Stomach (tissue), 9 donors: ENCODE results near the gene SPATA22. TPM values are rescaled to one million over a fixed set of nuclear protein-coding genes. Genes with fewer than 3 reads are reported as not detected.
A peak's percentile ranks its signal among the peaks of the same experiment; 100 is the strongest.
"Not testable (repeated sequence)": the region's sequence is repeated elsewhere in the genome, so short reads cannot be mapped to it uniquely, and the experiment has no call there.

ENCODE experiments used
- DNase-seq, 2 donors: peaks; one replicate each; pipeline versions ENCODE4 v3.0.0 to v3.0.0-alpha.2; 2013 to 2019
- H3K27ac ChIP-seq, 5 donors: fragments of 200-600 bp in 4 of 5; sonication (generic) in 4 of 5; one replicate each; pipeline ENCODE4 v1.5.1; 2013 to 2019; ENCODE audit warnings: mild to moderate bottlenecking in 1 of 5, moderate library complexity in 1 of 5
- H3K27me3 ChIP-seq, 3 donors: fragments of 200-600 bp; sonication (generic); one replicate each; pipeline ENCODE4 v1.5.1; 2017 to 2019; ENCODE audit warnings: mixed run types in 1 of 3
- H3K36me3 ChIP-seq, 4 donors: fragments of 200-600 bp; sonication (generic); 1 replicate in 3 of 4; 2 replicates in 1 of 4; pipeline ENCODE4 v1.5.1; 2016 to 2019
- H3K4me1 ChIP-seq, 4 donors: fragments of 200-600 bp; sonication (generic); one replicate each; pipeline ENCODE4 v1.5.1; 2016 to 2019
- H3K4me3 ChIP-seq, 4 donors: fragments of 200-600 bp; sonication (generic) in 3 of 4; one replicate each; pipeline ENCODE4 v1.5.1; 2016 to 2019; ENCODE audit warnings: mild to moderate bottlenecking in 1 of 4
- H3K9me3 ChIP-seq, 4 donors: fragments of 200-600 bp; sonication (generic); one replicate each; pipeline ENCODE4 v1.5.1; 2016 to 2019
- EP300 ChIP-seq: sonication (generic); formaldehyde crosslinking; IDR thresholded peaks from one replicate; pipeline ENCODE4 v1.6.1; 2017; ENCODE audit warnings: antibody characterized with exemption
- POLR2A ChIP-seq, 4 donors: fragments of 450-650 bp; IDR thresholded peaks; one replicate each; pipeline ENCODE4 v1.6.1; 2016; ENCODE audit warnings: antibody characterized with exemption in 4 of 4, control low read depth in 2 of 4, mild to moderate bottlenecking in 1 of 4, moderate library complexity in 1 of 4
- POLR2AphosphoS5 ChIP-seq, 3 donors: sonication (generic); formaldehyde crosslinking; IDR thresholded peaks; one replicate each; pipeline ENCODE4 v1.6.1; 2016; ENCODE audit warnings: antibody characterized with exemption in 3 of 3
- WGBS, 5 donors: extraction: QIAGEN DNeasy Blood & Tissue Kit in 3 of 5; methylation state at CpG; one replicate each; pipeline versions ENCODE4 v1.1.5 to v1.1.7; 2013 to 2018; 5-methylcytosine and 5-hydroxymethylcytosine counted together
- intact Hi-C: fragments of 100-400 bp; cut with DNase I; formaldehyde crosslinking; loops from one replicate; pipeline ENCODE4 v1.15.1; 2023; ENCODE audit warnings: low total_unique reads
- polyA plus RNA-seq, 3 donors: library from polyadenylated mRNA; stranded (reverse); fragments of 200-250 nt; gene quantifications; one replicate each; pipeline ENCODE4 v1.2.3, GENCODE V29; 2013
- total RNA-seq, 5 donors: library from RNA; depleted of rRNA; stranded (reverse); fragments of >200 nt; gene quantifications; one replicate each; pipeline versions ENCODE4 v1.1.0 to v1.2.3, GENCODE V29; 2014 to 2016
- TF ChIP-seq, protein P1 (sequence below), 7 experiments: fragments of 450-650 bp in 4 of 7; fragments of 200-600 bp in 3 of 7; sonication (generic) in 3 of 7; IDR thresholded peaks; one replicate each; pipeline ENCODE4 v1.5.1; 2016 to 2019; ENCODE audit warnings: antibody characterized with exemption in 7 of 7, control low read depth in 2 of 7, mild to moderate bottlenecking in 1 of 7
- donor health status: healthy with polysubstance abuse.
- donor health status: Bipolar disorder and iron deficiency.
- donor health status: healthy.

The SPATA22 gene
- total and polyA plus RNA-seq, 8 donors, result 1.1 to 4.1 TPM; not detected in 6

DNA sequence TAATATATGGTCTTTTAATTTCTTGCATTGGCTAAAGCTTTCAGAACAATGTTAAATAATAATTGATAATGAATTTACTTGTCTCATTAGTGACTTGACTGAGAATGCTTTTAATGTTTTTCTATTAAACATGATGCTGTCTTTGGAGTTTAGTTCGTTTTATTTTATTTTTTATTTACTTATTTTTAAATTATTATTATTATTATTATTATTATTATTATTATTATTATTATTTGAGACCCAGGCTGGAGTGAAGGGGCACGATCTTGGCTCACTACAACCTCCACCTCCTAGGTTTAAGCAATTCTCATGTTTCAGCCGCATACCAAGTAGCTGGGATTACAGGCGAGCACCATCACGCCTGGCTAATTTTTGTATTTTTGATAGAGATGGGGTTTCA is 56.0 kb downstream of the SPATA22 start:
- Histone ChIP-seq H3K27ac (no peak overlapping the region), H3K4me1 (no peaks in the 10 kb centered on the region), H3K4me3 (no peak overlapping the region), H3K27me3 (no peaks in the 10 kb centered on the region), H3K36me3 (no peaks in the 10 kb centered on the region), H3K9me3 (no peaks in the 10 kb centered on the region)
- intact Hi-C loops, result no loop called here
- 75 to 86% (median 81%) methylated on average over 5 of the region's 5 CpGs for WGBS, 5 donors
- DNase-seq, result no peak
- TF ChIP-seq EP300 (no peak), POLR2A (IDR thresholded peaks at IDR 0.05) (no peak), POLR2AphosphoS5 (IDR thresholded peaks at IDR 0.05) (no peak)
- TF ChIP-seq, protein P1, sequence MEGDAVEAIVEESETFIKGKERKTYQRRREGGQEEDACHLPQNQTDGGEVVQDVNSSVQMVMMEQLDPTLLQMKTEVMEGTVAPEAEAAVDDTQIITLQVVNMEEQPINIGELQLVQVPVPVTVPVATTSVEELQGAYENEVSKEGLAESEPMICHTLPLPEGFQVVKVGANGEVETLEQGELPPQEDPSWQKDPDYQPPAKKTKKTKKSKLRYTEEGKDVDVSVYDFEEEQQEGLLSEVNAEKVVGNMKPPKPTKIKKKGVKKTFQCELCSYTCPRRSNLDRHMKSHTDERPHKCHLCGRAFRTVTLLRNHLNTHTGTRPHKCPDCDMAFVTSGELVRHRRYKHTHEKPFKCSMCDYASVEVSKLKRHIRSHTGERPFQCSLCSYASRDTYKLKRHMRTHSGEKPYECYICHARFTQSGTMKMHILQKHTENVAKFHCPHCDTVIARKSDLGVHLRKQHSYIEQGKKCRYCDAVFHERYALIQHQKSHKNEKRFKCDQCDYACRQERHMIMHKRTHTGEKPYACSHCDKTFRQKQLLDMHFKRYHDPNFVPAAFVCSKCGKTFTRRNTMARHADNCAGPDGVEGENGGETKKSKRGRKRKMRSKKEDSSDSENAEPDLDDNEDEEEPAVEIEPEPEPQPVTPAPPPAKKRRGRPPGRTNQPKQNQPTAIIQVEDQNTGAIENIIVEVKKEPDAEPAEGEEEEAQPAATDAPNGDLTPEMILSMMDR (IDR thresholded peaks at IDR 0.05), result no peak

DNA sequence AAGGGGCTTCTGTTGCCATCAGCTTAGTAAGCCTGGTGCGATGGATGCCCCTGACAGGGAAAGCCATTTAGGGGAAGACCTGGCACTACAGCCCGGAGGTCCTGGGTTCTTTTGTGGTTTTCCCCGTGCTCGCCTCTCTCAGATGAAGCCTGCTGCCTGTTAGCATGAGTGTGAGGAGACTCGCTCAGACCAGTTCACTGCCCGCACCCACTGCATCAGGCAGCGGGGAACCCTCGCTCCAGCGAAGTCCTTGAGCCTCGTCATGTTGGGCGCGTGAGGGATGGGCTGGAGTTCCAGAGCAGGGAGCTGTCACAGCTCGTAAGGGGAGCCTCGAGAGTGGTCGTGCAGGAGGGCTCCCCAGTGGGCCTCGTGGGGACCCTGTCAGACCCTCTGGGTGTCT is 59.4 kb downstream of the SPATA22 start:
- intact Hi-C loops, H3K27me3 ChIP-seq, H3K36me3 ChIP-seq, DNase-seq, H3K27ac ChIP-seq, H3K4me1 ChIP-seq, H3K4me3 ChIP-seq: not testable (repeated sequence)
- 73 to 100% methylated on average over 1 to 4 of the region's 16 CpGs; no CpG with 5 or more reads in 3 of the 5 donors for WGBS, 5 donors
- H3K9me3 ChIP-seq, result peaks cover 0 to 17% (median 13%) of the 10 kb centered on the region in 4 donors

DNA sequence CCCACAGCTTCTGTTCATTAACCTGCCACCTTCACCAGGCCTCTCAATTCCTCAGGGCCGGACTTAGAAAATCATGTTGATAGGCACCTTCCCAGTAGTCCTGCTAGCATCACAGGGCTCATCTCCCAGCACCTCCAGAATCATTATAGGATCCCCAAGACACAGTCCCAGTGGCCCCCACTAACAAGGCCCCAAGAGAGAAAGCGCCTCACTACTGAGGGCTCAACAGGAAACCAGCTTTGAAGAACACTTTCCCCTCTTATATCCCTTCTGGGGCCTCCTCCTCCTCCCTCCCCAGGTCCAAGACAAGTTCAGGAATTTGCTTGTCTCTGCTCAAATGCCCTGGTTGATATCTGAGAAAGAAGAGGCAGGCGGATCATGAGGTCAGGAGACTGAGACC is 60.5 kb downstream of the SPATA22 start, which contains the start of gene OR3A3:
TSS of gene OR3A3 (plus strand) at position 301 of the 400 bp plus-strand sequence.
- Histone ChIP-seq H3K4me3 (no peak within 1 kb of the TSS), H3K36me3 (no peaks in the 10 kb centered on the region), H3K4me1 (no peaks in the 10 kb centered on the region), H3K27ac (no peak within 1 kb of the TSS), H3K9me3 (peaks cover 0 to 27% (median 18%) of the 10 kb centered on the region in 4 donors), H3K27me3 (no peaks in the 10 kb centered on the region)
- no peak for TF ChIP-seq POLR2AphosphoS5 (IDR thresholded peaks at IDR 0.05)
- 77 to 92% (median 80%) methylated on average over 3 of the region's 3 CpGs for WGBS, 5 donors
- DNase-seq, result no peak
- intact Hi-C loops, result no loop called here

DNA sequence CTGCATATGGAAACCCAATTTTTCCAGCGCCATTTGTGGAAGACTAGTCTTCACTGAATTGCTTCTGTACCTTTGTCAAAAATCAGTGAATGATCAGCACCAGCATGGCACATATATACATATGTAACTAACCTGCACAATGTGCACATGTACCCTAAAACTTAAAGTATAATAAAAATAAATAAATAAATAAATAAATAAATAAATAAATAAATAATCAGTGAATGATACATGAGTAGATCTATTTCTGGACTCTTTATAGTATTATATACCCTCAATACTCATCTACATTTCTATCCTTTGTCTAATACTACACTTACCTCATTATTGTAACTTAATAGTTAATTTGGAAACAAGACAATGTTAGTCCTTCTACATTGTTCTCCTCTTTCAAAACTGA is 67.8 kb downstream of the SPATA22 start:
- peaks cover 0 to 30% (median 21%) of the 10 kb centered on the region in 4 donors for H3K9me3 ChIP-seq
- not testable (repeated sequence) for DNase-seq

DNA sequence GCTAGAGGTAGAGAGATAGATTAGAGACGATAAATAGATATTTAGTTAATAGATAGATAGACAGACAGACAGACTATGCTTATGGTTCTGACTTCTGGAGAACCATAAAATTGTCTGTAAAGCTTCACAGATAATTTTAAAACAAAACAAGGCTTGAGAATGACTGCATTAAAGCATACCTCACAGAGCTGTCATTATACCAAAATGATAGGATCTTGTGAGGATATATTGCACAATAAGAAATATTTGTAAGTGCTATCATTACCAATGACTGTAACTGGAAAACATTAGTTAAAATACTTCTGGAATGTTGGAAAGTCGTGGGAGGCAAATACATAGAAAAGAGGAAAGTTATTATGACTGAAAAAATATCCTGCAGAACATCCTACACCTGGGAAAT is 69.8 kb downstream of the SPATA22 start:
- Histone ChIP-seq H3K9me3 (peaks cover 0 to 14% (median 9%) of the 10 kb centered on the region in 4 donors), H3K27ac (no peak overlapping the region), H3K4me3 (no peak overlapping the region), H3K4me1 (no peaks in the 10 kb centered on the region), H3K27me3 (peaks cover 0 to under 1% (median 0%) of the 10 kb centered on the region in 3 donors), H3K36me3 (no peaks in the 10 kb centered on the region)
- intact Hi-C loops, result no loop called here
- TF ChIP-seq POLR2A (IDR thresholded peaks at IDR 0.05) (no peak), POLR2AphosphoS5 (IDR thresholded peaks at IDR 0.05) (no peak), EP300 (no peak)
- TF ChIP-seq, protein P1 (IDR thresholded peaks at IDR 0.05), result no peak
- no peak for DNase-seq
- WGBS, 5 donors, result 58 to 65% (median 62%) methylated on average over 2 of the region's 2 CpGs

More for the DNA sequence above, 67.8 kb downstream of the SPATA22 start:
- H3K36me3 ChIP-seq, H3K4me3 ChIP-seq, H3K27ac ChIP-seq, H3K27me3 ChIP-seq, intact Hi-C loops, H3K4me1 ChIP-seq: not testable (repeated sequence)
- 54 to 87% (median 69%) methylated on average over 1 of the region's 1 CpG for WGBS, 5 donors

DNA sequence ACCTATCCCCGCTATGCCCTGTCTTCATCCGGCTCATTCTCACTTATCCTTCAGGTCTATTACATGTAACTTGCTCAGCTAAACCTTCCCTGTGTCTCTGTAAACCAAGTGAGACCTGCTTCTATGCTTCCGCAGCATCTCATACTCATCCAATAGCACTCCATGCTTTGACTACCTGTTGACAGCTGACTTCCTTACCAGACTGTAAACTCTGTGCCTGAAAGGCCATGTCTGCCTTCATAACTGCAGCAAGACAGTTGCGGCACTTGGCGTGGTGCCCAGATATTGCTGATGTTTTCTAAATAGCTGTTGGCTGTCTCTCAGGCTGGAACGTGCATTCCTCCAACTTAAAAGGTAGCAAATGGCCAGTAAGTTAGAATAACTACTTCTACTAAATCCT is 71.6 kb downstream of the SPATA22 start:
- intact Hi-C loops, result no loop called here
- Histone ChIP-seq H3K27ac (no peak overlapping the region), H3K4me1 (no peaks in the 10 kb centered on the region), H3K4me3 (no peak overlapping the region), H3K27me3 (peaks cover 0 to 10% (median 0%) of the 10 kb centered on the region in 3 donors), H3K9me3 (peaks cover 0 to 1% (median 0%) of the 10 kb centered on the region in 4 donors), H3K36me3 (no peaks in the 10 kb centered on the region)
- TF ChIP-seq, protein P1 (IDR thresholded peaks at IDR 0.05), result no peak
- TF ChIP-seq POLR2AphosphoS5 (IDR thresholded peaks at IDR 0.05), result no peak
- TF ChIP-seq POLR2A (IDR thresholded peaks at IDR 0.05), result no peak
- no peak for TF ChIP-seq EP300
- DNase-seq, result peak in 1 of 2 donors; percentile 6
- 58 to 69% (median 62%) methylated on average over 6 of the region's 6 CpGs for WGBS, 5 donors
